ENCODE measurements around the gene LGR4.

DNA sequence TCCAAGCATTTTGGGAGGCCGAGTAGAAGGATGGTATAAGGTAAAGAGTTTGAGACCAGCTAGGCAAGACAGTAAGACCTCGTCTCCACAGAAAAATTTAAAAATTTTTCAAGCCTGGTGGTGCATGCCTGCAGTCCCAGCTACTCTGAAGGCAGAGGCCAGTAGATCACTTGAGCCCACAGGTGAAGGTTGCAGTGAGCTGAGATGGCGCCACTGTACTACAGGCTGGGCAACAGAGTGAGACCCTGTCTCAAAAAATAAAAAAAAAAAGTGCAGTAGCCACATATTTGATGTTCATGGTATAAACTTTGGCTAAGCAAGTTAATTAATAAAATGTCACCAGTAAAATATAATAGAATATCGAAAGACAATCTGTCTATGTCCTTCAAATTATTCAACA, 27.0 kb downstream of the LGR4 start:
- no peak for TF ChIP-seq CTCF (conservative IDR thresholded peaks at IDR 0.05; ENCODE audit: low read length)
- TF ChIP-seq EZH2phosphoT487 (IDR thresholded peaks at IDR 0.05; ENCODE audit: borderline replicate concordance, low read depth, low read length) = no peak

Data from OCI-LY7 (cell line).